WERI-Rb-1 (cell line): ENCODE results near the gene CADM2.
"Not testable (repeated sequence)": the region's sequence is repeated elsewhere in the genome, so short reads cannot be mapped to it uniquely, and the experiment has no call there.

ENCODE experiments used
- DNase-seq: peaks from one replicate; pipeline ENCODE4 v3.0.0-alpha.2; 2020
- H3K27ac ChIP-seq: fragments of 250-450 bp; sonication (Bioruptor Pico); 2 replicates; pipeline ENCODE4 v1.5.1; 2020; ENCODE audit warnings: mild to moderate bottlenecking, moderate library complexity
- H3K27me3 ChIP-seq: fragments of 250-450 bp; sonication (Bioruptor Pico); 2 replicates; pipeline ENCODE4 v1.5.1; 2021; ENCODE audit warnings: mild to moderate bottlenecking, low read depth, moderate library complexity; ENCODE audit not compliant: insufficient read depth, severe bottlenecking
- H3K36me3 ChIP-seq: fragments of 250-450 bp; sonication (Bioruptor Pico); 2 replicates; pipeline ENCODE4 v1.5.1; 2020; ENCODE audit warnings: mild to moderate bottlenecking, moderate library complexity
- H3K4me3 ChIP-seq: 2 replicates; pipeline ENCODE4 v1.5.1; 2011; ENCODE audit warnings: low read depth, mild to moderate bottlenecking, control low read depth, low read length
- H3K9me3 ChIP-seq: fragments of 250-450 bp; sonication (Bioruptor Pico); 2 replicates; pipeline ENCODE4 v1.5.1; 2021; ENCODE audit warnings: mild to moderate bottlenecking, moderate library complexity; ENCODE audit not compliant: severe bottlenecking
- TF ChIP-seq, protein P1 (sequence below): IDR thresholded peaks from 2 replicates; pipeline ENCODE4 v1.5.1; 2011; ENCODE audit warnings: low read depth, mild to moderate bottlenecking, control low read depth, inconsistent platforms, low read length

Gene CADM2

DNA sequence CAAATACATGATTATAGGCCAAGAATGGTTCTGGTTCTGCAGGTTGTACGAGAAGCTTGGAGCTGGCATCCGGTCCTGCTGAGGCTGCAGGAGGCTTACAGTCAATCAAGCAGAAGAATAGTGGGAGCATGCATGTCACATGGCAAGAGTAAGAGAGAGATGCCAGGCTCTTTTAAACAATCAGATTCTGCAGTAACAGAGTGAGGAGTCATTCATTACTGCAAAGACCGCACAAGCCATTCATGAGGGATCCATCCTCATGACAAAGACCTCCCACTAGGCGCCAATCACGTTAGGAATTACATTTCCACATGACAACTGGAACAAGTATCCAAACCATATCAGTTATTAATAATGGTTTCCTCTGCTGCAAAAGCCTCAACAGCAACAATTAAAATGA, 536.8 kb downstream of the CADM2 start:
- no peak for DNase-seq
- Histone ChIP-seq H3K4me3 (no peak overlapping the region), H3K27ac (no peak overlapping the region), H3K9me3 (no peaks in the 10 kb centered on the region), H3K36me3 (no peaks in the 10 kb centered on the region), H3K27me3 (no peaks in the 10 kb centered on the region)
- TF ChIP-seq, protein P1, sequence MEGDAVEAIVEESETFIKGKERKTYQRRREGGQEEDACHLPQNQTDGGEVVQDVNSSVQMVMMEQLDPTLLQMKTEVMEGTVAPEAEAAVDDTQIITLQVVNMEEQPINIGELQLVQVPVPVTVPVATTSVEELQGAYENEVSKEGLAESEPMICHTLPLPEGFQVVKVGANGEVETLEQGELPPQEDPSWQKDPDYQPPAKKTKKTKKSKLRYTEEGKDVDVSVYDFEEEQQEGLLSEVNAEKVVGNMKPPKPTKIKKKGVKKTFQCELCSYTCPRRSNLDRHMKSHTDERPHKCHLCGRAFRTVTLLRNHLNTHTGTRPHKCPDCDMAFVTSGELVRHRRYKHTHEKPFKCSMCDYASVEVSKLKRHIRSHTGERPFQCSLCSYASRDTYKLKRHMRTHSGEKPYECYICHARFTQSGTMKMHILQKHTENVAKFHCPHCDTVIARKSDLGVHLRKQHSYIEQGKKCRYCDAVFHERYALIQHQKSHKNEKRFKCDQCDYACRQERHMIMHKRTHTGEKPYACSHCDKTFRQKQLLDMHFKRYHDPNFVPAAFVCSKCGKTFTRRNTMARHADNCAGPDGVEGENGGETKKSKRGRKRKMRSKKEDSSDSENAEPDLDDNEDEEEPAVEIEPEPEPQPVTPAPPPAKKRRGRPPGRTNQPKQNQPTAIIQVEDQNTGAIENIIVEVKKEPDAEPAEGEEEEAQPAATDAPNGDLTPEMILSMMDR: no peak

DNA sequence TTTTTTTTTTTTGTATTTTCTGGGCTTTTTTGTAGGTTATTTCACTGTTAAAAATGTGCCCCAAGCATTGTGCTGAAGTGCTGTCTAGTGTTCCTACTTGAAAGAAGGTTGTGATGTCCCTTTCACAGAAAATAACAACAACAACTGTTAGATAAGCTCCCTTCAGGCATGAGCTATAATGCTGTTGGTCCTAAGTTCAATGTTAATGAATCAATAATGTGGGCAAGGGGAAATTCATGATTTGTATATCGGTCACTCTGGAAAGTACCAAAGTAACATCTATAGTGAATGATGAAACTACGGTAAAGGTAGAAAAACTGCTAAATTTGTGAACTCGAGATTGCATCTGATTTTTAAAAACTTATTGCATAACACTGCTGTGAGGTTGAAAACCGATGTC, 539.4 kb downstream of the CADM2 start:
- Histone ChIP-seq H3K27ac (no peak overlapping the region), H3K9me3 (no peaks in the 10 kb centered on the region), H3K4me3 (no peak overlapping the region), H3K36me3 (no peaks in the 10 kb centered on the region), H3K27me3 (no peaks in the 10 kb centered on the region)
- DNase-seq: no peak
- TF ChIP-seq, protein P1: no peak

DNA sequence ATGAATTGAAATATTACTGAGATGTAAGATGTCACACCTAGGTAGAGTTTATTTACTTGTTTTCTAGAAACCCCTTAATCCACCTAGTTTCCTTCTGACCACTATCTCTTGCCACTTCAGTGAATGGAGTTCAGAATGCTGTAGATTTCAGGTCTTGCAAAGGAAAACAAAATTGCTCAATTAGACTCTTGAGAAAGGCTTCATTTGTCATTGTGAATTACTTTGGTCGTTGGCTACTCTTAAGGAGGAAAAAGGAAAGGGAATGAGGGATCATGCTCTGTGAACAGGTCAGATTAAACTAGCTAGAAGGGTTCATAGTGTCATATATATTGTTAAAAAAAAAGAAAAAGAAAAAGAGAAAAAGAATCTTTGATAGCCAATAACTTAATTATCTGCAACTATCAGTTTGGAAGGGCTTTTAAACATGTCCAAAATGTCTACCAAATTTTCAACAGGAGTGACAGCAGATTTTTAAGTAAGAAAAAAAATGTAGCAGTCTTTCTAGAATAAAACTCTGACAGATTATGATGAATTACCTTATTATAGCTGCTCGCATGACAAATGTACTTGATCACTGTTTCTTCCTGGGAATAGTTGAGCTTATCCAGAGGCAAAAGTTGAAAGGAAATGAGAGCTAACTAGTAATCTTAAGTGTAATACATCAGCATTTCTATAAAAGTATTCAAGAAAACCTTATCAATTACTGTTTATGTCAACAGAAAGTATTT, 543.5 kb downstream of the CADM2 start:
- no peak overlapping the region for H3K27ac ChIP-seq
- no peak for DNase-seq

DNA sequence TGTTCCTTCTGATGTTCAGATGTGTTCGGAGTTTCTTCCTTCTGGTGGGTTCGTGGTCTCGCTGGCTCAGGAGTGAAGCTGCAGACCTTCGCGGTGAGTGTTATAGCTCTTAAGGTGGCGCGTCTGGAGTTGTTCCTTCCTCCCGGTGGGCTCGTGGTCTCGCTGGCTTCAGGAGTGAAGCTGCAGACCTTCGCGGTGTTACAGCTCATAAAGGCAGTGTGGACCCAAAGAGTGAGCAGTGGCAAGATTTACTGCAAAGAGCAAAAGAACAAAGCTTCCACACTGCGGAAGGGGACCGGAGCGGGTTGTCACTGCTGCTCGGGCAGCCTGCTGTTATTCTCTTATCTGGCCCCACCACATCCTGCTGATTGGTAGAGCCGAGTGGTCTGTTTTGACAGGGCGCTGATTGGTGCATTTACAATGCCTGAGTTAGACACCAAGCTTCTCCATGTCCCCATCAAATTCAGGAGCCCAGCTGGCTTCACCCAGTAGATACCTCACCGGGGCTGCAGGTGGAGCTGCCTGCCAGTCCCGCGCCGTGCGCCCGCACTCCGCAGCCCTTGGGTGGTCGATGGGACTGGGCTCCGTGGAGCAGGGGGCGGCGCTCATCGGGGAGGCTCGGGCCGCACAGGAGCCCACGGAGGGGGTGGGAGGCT, 545.5 kb downstream of the CADM2 start:
- not testable (repeated sequence) for H3K27me3 ChIP-seq, H3K9me3 ChIP-seq, H3K27ac ChIP-seq, H3K36me3 ChIP-seq, H3K4me3 ChIP-seq, DNase-seq

More for the DNA sequence above, 543.5 kb downstream of the CADM2 start:
- Histone ChIP-seq H3K27me3 (no peaks in the 10 kb centered on the region), H3K36me3 (no peaks in the 10 kb centered on the region), H3K9me3 (no peaks in the 10 kb centered on the region), H3K4me3 (no peak overlapping the region)
- TF ChIP-seq, protein P1: no peak

DNA sequence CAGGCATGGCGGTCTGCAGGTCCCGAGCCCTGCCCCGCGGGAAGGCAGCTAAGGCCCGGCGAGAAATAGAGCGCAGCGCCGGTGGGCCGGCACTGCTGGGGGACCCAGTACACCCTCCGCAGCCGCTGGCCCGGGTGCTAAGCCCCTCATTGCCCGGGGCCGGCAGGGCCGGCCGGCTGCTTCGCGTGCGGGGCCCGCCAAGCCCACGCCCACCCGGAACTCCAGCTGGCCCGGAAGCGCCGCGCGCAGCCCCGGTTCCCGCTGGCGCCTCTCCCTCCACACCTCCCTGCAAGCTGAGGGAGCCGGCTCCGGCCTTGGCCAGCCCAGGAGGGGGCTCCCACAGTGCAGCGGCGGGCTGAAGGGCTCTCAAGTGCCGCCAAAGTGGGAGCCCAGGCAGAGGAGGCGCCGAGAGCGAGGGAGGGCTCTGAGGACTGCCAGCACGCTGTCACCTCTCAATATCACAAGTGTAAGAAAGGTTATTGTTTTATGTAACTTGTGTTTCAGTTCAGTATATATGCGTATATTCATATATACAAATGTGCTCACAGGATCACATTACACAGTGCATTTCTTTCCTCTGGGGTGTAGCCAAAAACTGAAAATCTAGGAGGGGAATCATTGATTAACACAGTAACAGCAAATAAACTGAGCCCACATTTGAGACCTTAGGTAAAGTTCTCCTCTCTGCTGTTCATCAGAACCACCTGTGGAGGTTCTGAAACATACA, 546.2 kb downstream of the CADM2 start:
- H3K36me3 ChIP-seq, H3K4me3 ChIP-seq, DNase-seq, H3K27ac ChIP-seq, H3K27me3 ChIP-seq, H3K9me3 ChIP-seq: not testable (repeated sequence)

DNA sequence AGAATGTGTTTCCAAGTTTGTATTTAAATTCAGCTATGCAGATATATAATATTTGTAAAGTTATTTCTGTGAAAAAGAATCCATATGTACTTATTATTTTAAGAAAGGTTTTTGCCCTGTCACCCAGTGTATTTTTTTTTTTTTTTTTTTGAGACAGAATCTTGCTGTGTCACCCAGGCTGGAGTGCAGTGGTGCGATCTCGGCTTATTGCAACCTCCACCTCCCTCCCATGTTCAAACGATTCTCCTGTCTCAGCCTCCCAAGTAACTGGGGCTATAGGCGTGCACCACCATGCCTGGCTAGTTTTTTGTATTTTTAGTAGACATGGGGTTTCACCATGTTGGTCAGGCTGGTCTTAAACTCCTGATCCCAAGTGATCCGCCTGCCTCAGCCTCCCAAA, 548.3 kb downstream of the CADM2 start:
- H3K9me3 ChIP-seq, H3K27me3 ChIP-seq, DNase-seq, H3K27ac ChIP-seq, H3K36me3 ChIP-seq, H3K4me3 ChIP-seq: not testable (repeated sequence)

DNA sequence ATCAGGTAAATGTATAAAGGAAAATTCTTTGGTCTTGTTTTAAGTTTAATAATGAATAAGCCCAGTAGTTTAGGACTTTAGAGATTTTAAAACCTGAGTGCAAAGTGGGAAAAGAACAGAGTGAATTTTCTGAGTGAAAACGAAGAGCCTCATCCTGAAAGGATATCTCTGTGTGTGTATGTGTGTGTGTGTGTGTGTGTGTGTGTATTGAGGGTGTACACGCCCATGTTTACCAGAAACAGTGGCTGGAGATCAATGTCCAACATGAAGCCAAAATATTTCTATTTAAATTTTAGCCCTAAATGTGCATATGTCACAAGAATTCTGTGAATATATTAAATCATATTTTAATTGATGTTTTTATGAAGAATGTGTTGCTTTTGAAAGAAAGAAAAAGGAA, 549.9 kb downstream of the CADM2 start:
- no peaks in the 10 kb centered on the region for H3K27me3 ChIP-seq
- TF ChIP-seq, protein P1: no peak
- H3K36me3 ChIP-seq: no peaks in the 10 kb centered on the region
- no peak for DNase-seq
- no peak overlapping the region for H3K4me3 ChIP-seq
- H3K9me3 ChIP-seq: no peaks in the 10 kb centered on the region
- H3K27ac ChIP-seq: no peak overlapping the region
